ENCODE data around the gene ZNF322.

- TF ChIP-seq FOXK2 (IDR thresholded peaks at IDR 0.05) (no peak), FOXM1 (IDR thresholded peaks at IDR 0.05; ENCODE audit: borderline replicate concordance) (no peak)
Observed at GRCh38 chr6:26660000-26660361, 435 bp upstream of the ZNF322 start.
